ENCODE measurements around the gene PABPN1L.

PABPN1L gene

GRCh38 chr16:88901718-88902337, 35.4 kb upstream of the PABPN1L start:
- POLR2A ChIA-PET = no interaction called here
- TF ChIP-seq ARNT (IDR thresholded peaks at IDR 0.05) (no peak), PKNOX1 (IDR thresholded peaks at IDR 0.05) (no peak), FOXM1 (IDR thresholded peaks at IDR 0.05; ENCODE audit: borderline replicate concordance) (no peak), FOXA1 (IDR thresholded peaks at IDR 0.05) (no peak), L3MBTL2 (conservative IDR thresholded peaks at IDR 0.05) (no peak), SUZ12 (IDR thresholded peaks at IDR 0.05) (no peak), ELF4 (IDR thresholded peaks at IDR 0.05) (no peak), FOXK2 (IDR thresholded peaks at IDR 0.05) (no peak), LEF1 (IDR thresholded peaks at IDR 0.05; ENCODE audit: borderline replicate concordance) (no peak), NFRKB (IDR thresholded peaks at IDR 0.05) (no peak), CTBP1 (IDR thresholded peaks at IDR 0.05; ENCODE audit: borderline replicate concordance) (no peak), BHLHE40 (IDR thresholded peaks at IDR 0.05; ENCODE audit: borderline replicate concordance) (no peak), ZNF384 (IDR thresholded peaks at IDR 0.05) (no peak), HDGF (IDR thresholded peaks at IDR 0.05; ENCODE audit: borderline replicate concordance) (no peak), SP1 (IDR thresholded peaks at IDR 0.05) (no peak), TARDBP (IDR thresholded peaks at IDR 0.05) (no peak)
- DNase-seq (ENCODE audit: extremely low spot score) = no peak
- CTCF ChIA-PET = no interaction called here

- POLR2A ChIA-PET = no interaction called here
- CTCF ChIA-PET = no interaction called here
- TF ChIP-seq HDGF (IDR thresholded peaks at IDR 0.05; ENCODE audit: borderline replicate concordance) (no peak), ARNT (IDR thresholded peaks at IDR 0.05) (no peak), PKNOX1 (IDR thresholded peaks at IDR 0.05) (no peak), BHLHE40 (IDR thresholded peaks at IDR 0.05; ENCODE audit: borderline replicate concordance) (no peak), FOXA1 (IDR thresholded peaks at IDR 0.05) (no peak), SUZ12 (IDR thresholded peaks at IDR 0.05) (no peak), FOXM1 (IDR thresholded peaks at IDR 0.05; ENCODE audit: borderline replicate concordance) (no peak), FOXK2 (IDR thresholded peaks at IDR 0.05) (no peak), L3MBTL2 (conservative IDR thresholded peaks at IDR 0.05) (no peak), ZNF384 (IDR thresholded peaks at IDR 0.05) (no peak), LEF1 (IDR thresholded peaks at IDR 0.05; ENCODE audit: borderline replicate concordance) (no peak), CTBP1 (IDR thresholded peaks at IDR 0.05; ENCODE audit: borderline replicate concordance) (no peak), SP1 (IDR thresholded peaks at IDR 0.05) (no peak), TARDBP (IDR thresholded peaks at IDR 0.05) (no peak), NFRKB (IDR thresholded peaks at IDR 0.05) (no peak), ELF4 (IDR thresholded peaks at IDR 0.05) (no peak)
- DNase-seq (ENCODE audit: extremely low spot score) = no peak
Observed at GRCh38 chr16:88900662-88901052, 34.2 kb upstream of the PABPN1L start.

- no peak for TF ChIP-seq L3MBTL2 (conservative IDR thresholded peaks at IDR 0.05)
- TF ChIP-seq SUZ12 (IDR thresholded peaks at IDR 0.05) = no peak
- no peak for TF ChIP-seq FOXA1 (IDR thresholded peaks at IDR 0.05)
- ChIA-PET POLR2A (no interaction called here), CTCF (no interaction called here)
- no peak for DNase-seq (ENCODE audit: extremely low spot score)
Observed at GRCh38 chr16:88899901-88900661, 33.6 kb upstream of the PABPN1L start.

- ChIA-PET POLR2A (no interaction called here), CTCF (no interaction called here)
- TF ChIP-seq ZNF384 (IDR thresholded peaks at IDR 0.05) (no peak), FOXK2 (IDR thresholded peaks at IDR 0.05) (no peak), ARNT (IDR thresholded peaks at IDR 0.05) (no peak), LEF1 (IDR thresholded peaks at IDR 0.05; ENCODE audit: borderline replicate concordance) (no peak), SUZ12 (IDR thresholded peaks at IDR 0.05) (no peak), BHLHE40 (IDR thresholded peaks at IDR 0.05; ENCODE audit: borderline replicate concordance) (no peak), NFRKB (IDR thresholded peaks at IDR 0.05) (no peak), PKNOX1 (IDR thresholded peaks at IDR 0.05) (no peak), FOXA1 (IDR thresholded peaks at IDR 0.05) (no peak), CTBP1 (IDR thresholded peaks at IDR 0.05; ENCODE audit: borderline replicate concordance) (no peak), ELF4 (IDR thresholded peaks at IDR 0.05) (no peak), HDGF (IDR thresholded peaks at IDR 0.05; ENCODE audit: borderline replicate concordance) (no peak), L3MBTL2 (conservative IDR thresholded peaks at IDR 0.05) (no peak), FOXM1 (IDR thresholded peaks at IDR 0.05; ENCODE audit: borderline replicate concordance) (no peak), SP1 (IDR thresholded peaks at IDR 0.05) (no peak)
- DNase-seq (ENCODE audit: extremely low spot score) = no peak
Observed at GRCh38 chr16:88897696-88898425, 31.4 kb upstream of the PABPN1L start.

GRCh38 chr16:88896238-88897070, 30.0 kb upstream of the PABPN1L start:
- DNase-seq (ENCODE audit: extremely low spot score) = no peak
- POLR2A ChIA-PET = no interaction called here
- CTCF ChIA-PET = no interaction called here
- no peak for TF ChIP-seq FOXA1 (IDR thresholded peaks at IDR 0.05)
- no peak for TF ChIP-seq FOXM1 (IDR thresholded peaks at IDR 0.05; ENCODE audit: borderline replicate concordance)
- no peak for TF ChIP-seq ZNF384 (IDR thresholded peaks at IDR 0.05)
- TF ChIP-seq SP1 (IDR thresholded peaks at IDR 0.05) = no peak
- TF ChIP-seq CTBP1 (IDR thresholded peaks at IDR 0.05; ENCODE audit: borderline replicate concordance) = no peak
- no peak for TF ChIP-seq BHLHE40 (IDR thresholded peaks at IDR 0.05; ENCODE audit: borderline replicate concordance)
- no peak for TF ChIP-seq FOXK2 (IDR thresholded peaks at IDR 0.05)
- TF ChIP-seq SUZ12 (IDR thresholded peaks at IDR 0.05) = no peak
- no peak for TF ChIP-seq NFRKB (IDR thresholded peaks at IDR 0.05)
- no peak for TF ChIP-seq TARDBP (IDR thresholded peaks at IDR 0.05)
- TF ChIP-seq PKNOX1 (IDR thresholded peaks at IDR 0.05) = no peak
- no peak for TF ChIP-seq HDGF (IDR thresholded peaks at IDR 0.05; ENCODE audit: borderline replicate concordance)
- no peak for TF ChIP-seq ELF4 (IDR thresholded peaks at IDR 0.05)
- no peak for TF ChIP-seq L3MBTL2 (conservative IDR thresholded peaks at IDR 0.05)
- TF ChIP-seq LEF1 (IDR thresholded peaks at IDR 0.05; ENCODE audit: borderline replicate concordance) = no peak
- no peak for TF ChIP-seq ARNT (IDR thresholded peaks at IDR 0.05)
